Measurements from ENCODE around the gene PLEKHH2.

PLEKHH2 gene

GRCh38 chr2:43787895-43788294 is 150.8 kb downstream of the PLEKHH2 start:
- H3K27ac ChIP-seq: no peak overlapping the region
- TF ChIP-seq CTCF (conservative IDR thresholded peaks at IDR 0.05) (no peak), ZFX (IDR thresholded peaks at IDR 0.05) (no peak)

- TF ChIP-seq CTCF (conservative IDR thresholded peaks at IDR 0.05) (no peak), ZFX (IDR thresholded peaks at IDR 0.05) (no peak)
- no peak overlapping the region for H3K27ac ChIP-seq
Observed at GRCh38 chr2:43788646-43789045, 151.6 kb downstream of the PLEKHH2 start.

- no peak overlapping the region for H3K27ac ChIP-seq
- TF ChIP-seq CTCF (conservative IDR thresholded peaks at IDR 0.05) (no peak), ZFX (IDR thresholded peaks at IDR 0.05) (no peak)
Observed at GRCh38 chr2:43790147-43790546, 153.1 kb downstream of the PLEKHH2 start.

GRCh38 chr2:43791035-43791765 is 154.1 kb downstream of the PLEKHH2 start:
- H3K27ac ChIP-seq: no peak overlapping the region
- TF ChIP-seq ZFX (IDR thresholded peaks at IDR 0.05): no peak
- TF ChIP-seq CTCF (conservative IDR thresholded peaks at IDR 0.05): no peak

GRCh38 chr2:43792653-43793052 is 155.6 kb downstream of the PLEKHH2 start:
- TF ChIP-seq CTCF (conservative IDR thresholded peaks at IDR 0.05) (no peak), ZFX (IDR thresholded peaks at IDR 0.05) (no peak)

GRCh38 chr2:43794956-43795355 is 157.9 kb downstream of the PLEKHH2 start:
- TF ChIP-seq ZFX (IDR thresholded peaks at IDR 0.05) (no peak), CTCF (conservative IDR thresholded peaks at IDR 0.05) (no peak)
- H3K27ac ChIP-seq: no peak overlapping the region

More at GRCh38 chr2:43792653-43793052, 155.6 kb downstream of the PLEKHH2 start:
- H3K27ac ChIP-seq: no peak overlapping the region

- no peak overlapping the region for H3K27ac ChIP-seq
Observed at GRCh38 chr2:43796206-43796605, 159.1 kb downstream of the PLEKHH2 start.

More at GRCh38 chr2:43796206-43796605, 159.1 kb downstream of the PLEKHH2 start:
- no peak for TF ChIP-seq CTCF (conservative IDR thresholded peaks at IDR 0.05)
- TF ChIP-seq ZFX (IDR thresholded peaks at IDR 0.05): no peak

All from C4-2B (cell line).